GM18502 (cell line): Measurements from ENCODE around the gene SETD5.

ENCODE experiments used
- ATAC-seq: cut with Tn5 transposase; IDR thresholded peaks from one replicate; pipeline ENCODE4 v1.9.1; 2021; ENCODE audit warnings: mild to moderate bottlenecking; ENCODE audit not compliant: unreplicated experiment, poor library complexity

SETD5 gene

GRCh38 chr3:9500108-9501050 lies 103.0 kb downstream of the SETD5 start:
- ATAC-seq: peak; percentile 43

- ATAC-seq: no peak
Observed at GRCh38 chr3:9501226-9501625, 103.8 kb downstream of the SETD5 start.

- ATAC-seq: no peak
Observed at GRCh38 chr3:9503283-9503682, 105.9 kb downstream of the SETD5 start.

- no peak for ATAC-seq
Observed at GRCh38 chr3:9507586-9508578, 110.5 kb downstream of the SETD5 start.

- ATAC-seq: no peak
Observed at GRCh38 chr3:9508781-9509180, 111.4 kb downstream of the SETD5 start.

- no peak for ATAC-seq
Observed at GRCh38 chr3:9512456-9513045, 115.1 kb downstream of the SETD5 start.

- no peak for ATAC-seq
Observed at GRCh38 chr3:9514306-9514705, 116.9 kb downstream of the SETD5 start.

GRCh38 chr3:9514956-9515355 lies 117.5 kb downstream of the SETD5 start:
- no peak for ATAC-seq

- ATAC-seq: no peak
Observed at GRCh38 chr3:9525078-9525477, 127.7 kb downstream of the SETD5 start.
